ENCODE data around the gene ALDOA. TPM values are rescaled to one million over a fixed set of nuclear protein-coding genes. Genes with fewer than 3 reads are reported as not detected.

Gene ALDOA
- total RNA-seq, 6 donors from 2014 or later, result 303 to 964 (median 731) TPM

DNA sequence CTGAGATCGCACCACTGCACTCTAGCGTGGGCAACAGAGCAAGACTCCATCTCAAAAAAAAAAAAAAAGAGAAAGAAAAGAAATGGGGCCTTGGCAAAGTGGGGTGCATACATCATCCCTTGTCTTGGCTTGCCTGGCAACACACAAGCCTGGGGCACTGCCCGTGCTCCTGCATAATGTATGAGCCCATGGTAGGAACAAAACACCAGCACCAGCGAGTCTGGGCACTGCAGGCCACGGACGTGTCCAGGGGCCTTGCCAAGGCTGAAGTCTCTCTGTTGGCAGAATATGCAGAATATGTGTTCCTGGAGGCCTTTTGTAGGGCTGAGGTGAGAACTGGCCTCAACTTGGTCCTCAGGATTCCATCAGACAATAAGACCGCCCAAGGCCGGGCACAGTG is 15.7 kb upstream of the ALDOA start:
- ATAC-seq (ENCODE audit: low FRiP score in 2 of 2), result no peak
- TF ChIP-seq, protein P1, sequence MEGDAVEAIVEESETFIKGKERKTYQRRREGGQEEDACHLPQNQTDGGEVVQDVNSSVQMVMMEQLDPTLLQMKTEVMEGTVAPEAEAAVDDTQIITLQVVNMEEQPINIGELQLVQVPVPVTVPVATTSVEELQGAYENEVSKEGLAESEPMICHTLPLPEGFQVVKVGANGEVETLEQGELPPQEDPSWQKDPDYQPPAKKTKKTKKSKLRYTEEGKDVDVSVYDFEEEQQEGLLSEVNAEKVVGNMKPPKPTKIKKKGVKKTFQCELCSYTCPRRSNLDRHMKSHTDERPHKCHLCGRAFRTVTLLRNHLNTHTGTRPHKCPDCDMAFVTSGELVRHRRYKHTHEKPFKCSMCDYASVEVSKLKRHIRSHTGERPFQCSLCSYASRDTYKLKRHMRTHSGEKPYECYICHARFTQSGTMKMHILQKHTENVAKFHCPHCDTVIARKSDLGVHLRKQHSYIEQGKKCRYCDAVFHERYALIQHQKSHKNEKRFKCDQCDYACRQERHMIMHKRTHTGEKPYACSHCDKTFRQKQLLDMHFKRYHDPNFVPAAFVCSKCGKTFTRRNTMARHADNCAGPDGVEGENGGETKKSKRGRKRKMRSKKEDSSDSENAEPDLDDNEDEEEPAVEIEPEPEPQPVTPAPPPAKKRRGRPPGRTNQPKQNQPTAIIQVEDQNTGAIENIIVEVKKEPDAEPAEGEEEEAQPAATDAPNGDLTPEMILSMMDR (IDR thresholded peaks at IDR 0.05), result no peak
- TF ChIP-seq EP300 (IDR thresholded peaks at IDR 0.05), result no peak
- TF ChIP-seq POLR2A (IDR thresholded peaks at IDR 0.05), result no peak
- no peak for TF ChIP-seq POLR2AphosphoS5 (IDR thresholded peaks at IDR 0.05)
- DNase-seq, result no peak
- 92 to 97% methylated on average over 8 of the region's 8 CpGs for WGBS, 2 donors
- no peak overlapping the region for H3K4me3 ChIP-seq
- H3K36me3 ChIP-seq, result no peaks in the 10 kb centered on the region
- H3K27ac ChIP-seq, result no peak overlapping the region
- H3K4me1 ChIP-seq, result peaks cover 9 to 21% (median 17%) of the 10 kb centered on the region in 4 donors
- H3K9me3 ChIP-seq, result no peaks in the 10 kb centered on the region
- H3K27me3 ChIP-seq, result no peaks in the 10 kb centered on the region

DNA sequence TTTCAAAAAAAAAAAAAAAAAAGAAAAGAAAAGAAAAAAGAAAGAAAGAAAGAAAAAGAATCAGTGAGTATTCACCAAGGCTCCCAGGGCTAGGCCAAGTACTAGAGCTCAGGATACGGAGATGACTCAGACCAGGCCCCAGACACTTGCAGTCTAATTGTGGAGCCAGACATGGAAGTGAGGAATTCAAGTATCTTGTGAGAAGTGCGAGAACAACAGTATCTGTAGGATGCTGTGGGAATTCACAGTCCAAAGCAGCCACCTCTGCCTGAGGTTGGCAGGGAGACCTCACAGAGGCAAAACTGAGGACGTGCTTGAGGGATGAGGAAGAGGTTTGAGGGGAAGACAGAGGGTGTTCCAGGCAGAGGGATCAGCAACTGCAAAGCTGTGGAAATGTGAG is 14.0 kb upstream of the ALDOA start:
- Histone ChIP-seq H3K36me3 (no peaks in the 10 kb centered on the region), H3K27ac (no peak overlapping the region), H3K9me3 (no peaks in the 10 kb centered on the region), H3K4me1 (peaks cover 9 to 21% (median 17%) of the 10 kb centered on the region in 4 donors), H3K27me3 (no peaks in the 10 kb centered on the region), H3K4me3 (no peak overlapping the region)
- WGBS, 2 donors, result 86 to 91% methylated on average over 3 of the region's 3 CpGs
- TF ChIP-seq, protein P1 (IDR thresholded peaks at IDR 0.05), result no peak
- TF ChIP-seq EP300 (IDR thresholded peaks at IDR 0.05), result no peak
- TF ChIP-seq POLR2AphosphoS5 (IDR thresholded peaks at IDR 0.05), result no peak
- TF ChIP-seq POLR2A (IDR thresholded peaks at IDR 0.05), result no peak
- ATAC-seq (ENCODE audit: low FRiP score in 2 of 2), result no peak
- no peak for DNase-seq

DNA sequence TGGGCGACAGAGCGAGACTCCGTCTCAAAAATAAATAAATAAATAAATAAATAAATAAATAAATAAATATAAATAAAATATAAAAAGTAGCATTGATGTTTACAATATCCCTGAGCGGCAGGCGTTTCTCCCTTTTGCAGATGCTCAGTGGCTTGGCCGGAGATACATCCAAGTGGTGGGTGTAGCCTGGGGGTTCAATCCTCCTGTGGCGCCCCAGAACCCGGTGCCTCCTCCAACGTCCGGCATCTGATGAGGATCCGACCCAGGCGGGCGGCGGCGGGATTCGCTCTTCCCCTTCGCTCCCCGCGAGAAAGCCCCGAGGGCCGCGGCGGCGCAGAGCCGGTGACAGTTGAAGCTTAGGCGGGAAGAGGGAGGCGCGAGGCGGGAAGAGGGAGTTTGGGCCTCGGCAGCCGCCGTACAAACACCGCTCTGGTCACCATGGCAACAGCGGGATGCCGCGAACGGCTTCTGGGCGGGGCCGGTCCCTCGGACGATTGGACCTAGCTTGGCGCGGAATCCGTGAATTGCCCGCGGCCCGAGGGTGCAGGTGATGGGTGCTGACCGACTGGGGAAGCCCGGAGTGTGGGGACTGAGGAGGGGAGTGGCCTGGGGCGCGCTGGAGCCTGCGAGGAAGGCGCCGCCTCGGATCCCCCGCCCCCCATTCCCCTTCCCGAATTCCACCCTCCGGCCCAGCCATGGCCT is 12.7 kb upstream of the ALDOA start:
- Histone ChIP-seq H3K36me3 (no peaks in the 10 kb centered on the region), H3K27me3 (no peaks in the 10 kb centered on the region), H3K9me3 (no peaks in the 10 kb centered on the region), H3K4me3 (peak overlapping the region; percentile 74 to 98 (median 92)), H3K4me1 (peaks cover 9 to 21% (median 17%) of the 10 kb centered on the region in 4 donors), H3K27ac (peak overlapping the region in 3 of 4 donors; percentile 7 to 73 (median 68))
- TF ChIP-seq, protein P1 (IDR thresholded peaks at IDR 0.05), result peak in 2 of 6 experiments; percentile 6 to 27
- peak in 1 of 4 donors; percentile 80 for TF ChIP-seq EP300 (IDR thresholded peaks at IDR 0.05)
- peak in 2 of 4 donors; percentile 15 to 30 for TF ChIP-seq POLR2A (IDR thresholded peaks at IDR 0.05)
- peak; percentile 82 to 90 for TF ChIP-seq POLR2AphosphoS5 (IDR thresholded peaks at IDR 0.05)
- DNase-seq (peak; percentile 92 to 97), ATAC-seq (ENCODE audit: low FRiP score in 2 of 2) (peak; percentile 90 to 98)
- 4 to 10% methylated on average over 20 to 55 of the region's 58 CpGs for WGBS, 2 donors

DNA sequence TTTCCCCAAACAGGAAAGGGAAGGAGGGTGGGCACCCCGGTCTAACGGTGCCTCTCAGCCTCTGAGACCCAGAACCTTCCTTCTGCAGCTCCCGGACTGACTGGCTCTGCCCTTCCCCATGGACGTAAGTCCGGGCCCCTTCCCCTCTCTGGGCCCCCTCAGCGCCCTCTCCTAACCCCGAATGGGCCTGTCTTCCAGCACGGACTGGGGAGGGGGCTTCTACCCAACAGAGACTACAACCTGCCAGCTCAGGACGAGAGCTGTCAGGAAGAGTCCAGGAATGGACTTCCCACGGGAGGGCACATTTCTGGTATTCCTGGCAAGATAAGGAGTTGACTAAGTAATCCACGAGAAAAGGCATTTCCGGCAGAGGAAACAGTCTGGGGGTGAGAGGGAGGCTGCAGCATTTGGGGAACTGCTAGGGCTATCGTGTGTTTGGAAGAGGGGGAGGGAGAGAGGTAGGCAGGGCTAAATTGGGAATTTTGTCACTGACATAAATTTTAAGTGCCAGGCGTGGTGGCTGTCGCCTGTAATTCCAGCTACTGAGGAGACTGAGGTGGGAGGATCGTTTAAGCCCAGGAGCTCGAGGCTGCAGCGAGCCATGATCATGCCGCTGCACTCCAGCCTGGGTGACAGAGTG is 12.1 kb upstream of the ALDOA start:
- no peaks in the 10 kb centered on the region for H3K9me3 ChIP-seq
- ATAC-seq (ENCODE audit: low FRiP score in 2 of 2) (peak; percentile 9 to 34), DNase-seq (no peak)
- peaks cover 9 to 21% (median 17%) of the 10 kb centered on the region in 4 donors for H3K4me1 ChIP-seq
- H3K36me3 ChIP-seq, result no peaks in the 10 kb centered on the region
- no peaks in the 10 kb centered on the region for H3K27me3 ChIP-seq
- peak overlapping the region; percentile 74 to 98 (median 92) for H3K4me3 ChIP-seq
- WGBS, 2 donors, result 4 to 7% methylated on average over 12 to 19 of the region's 19 CpGs
- peak overlapping the region in 3 of 4 donors; percentile 7 to 73 (median 68) for H3K27ac ChIP-seq
- no peak for TF ChIP-seq EP300 (IDR thresholded peaks at IDR 0.05)
- TF ChIP-seq POLR2AphosphoS5 (IDR thresholded peaks at IDR 0.05), result no peak

DNA sequence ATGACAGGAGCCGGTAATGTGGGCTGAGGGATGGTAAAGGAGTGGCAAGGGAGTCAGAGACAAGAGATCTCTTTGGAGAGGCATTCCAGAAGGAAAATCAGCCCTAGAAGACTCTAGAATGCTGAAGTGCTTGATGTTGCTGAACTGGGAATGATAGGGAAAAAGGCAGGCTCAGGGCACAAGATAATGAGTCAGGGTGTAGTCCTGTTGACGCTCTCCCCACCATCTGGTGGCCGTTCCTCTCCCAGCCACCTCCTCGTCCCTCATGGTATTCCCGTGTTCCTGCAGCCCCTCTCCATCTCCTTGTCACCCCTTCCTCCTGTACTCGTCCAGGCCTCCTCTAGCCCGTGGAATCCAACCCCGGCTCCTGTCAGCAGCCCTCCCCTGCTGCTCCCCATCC is 11.1 kb upstream of the ALDOA start:
- peaks cover 9 to 21% (median 17%) of the 10 kb centered on the region in 4 donors for H3K4me1 ChIP-seq
- H3K4me3 ChIP-seq, result no peak overlapping the region
- DNase-seq (no peak), ATAC-seq (ENCODE audit: low FRiP score in 2 of 2) (no peak)
- H3K36me3 ChIP-seq, result no peaks in the 10 kb centered on the region
- H3K27ac ChIP-seq, result no peak overlapping the region
- no peaks in the 10 kb centered on the region for H3K9me3 ChIP-seq
- TF ChIP-seq POLR2AphosphoS5 (IDR thresholded peaks at IDR 0.05), result no peak
- no peak for TF ChIP-seq POLR2A (IDR thresholded peaks at IDR 0.05)
- no peak for TF ChIP-seq EP300 (IDR thresholded peaks at IDR 0.05)
- TF ChIP-seq, protein P1 (IDR thresholded peaks at IDR 0.05), result no peak
- H3K27me3 ChIP-seq, result no peaks in the 10 kb centered on the region
- 84 to 91% methylated on average over 8 of the region's 8 CpGs for WGBS, 2 donors
